Progenitor cell of endocrine pancreas (in vitro differentiated cells): ENCODE data around the gene CDC42SE1. TPM values are rescaled to one million over a fixed set of nuclear protein-coding genes. Genes with fewer than 3 reads are reported as not detected.

Experiments used
- DNase-seq: peaks from one replicate; pipeline ENCODE4 v3.0.0; 2021; ENCODE audit warnings: low spot score; ENCODE audit not compliant: unreplicated experiment
- H3K27ac Mint-ChIP-seq: 2 replicates; pipeline ENCODE4 v1.8.0; 2021; ENCODE audit warnings: mild to moderate bottlenecking, moderate library complexity, mixed read lengths
- H3K27me3 Mint-ChIP-seq: 2 replicates; pipeline ENCODE4 v1.8.0; 2021; ENCODE audit warnings: mixed read lengths
- H3K36me3 Mint-ChIP-seq: 2 replicates; pipeline ENCODE4 v1.8.0; 2022; ENCODE audit warnings: mixed read lengths; ENCODE audit not compliant: insufficient read depth
- H3K4me1 Mint-ChIP-seq: 2 replicates; pipeline ENCODE4 v1.8.0; 2021; ENCODE audit warnings: low read depth, mixed read lengths
- H3K4me3 Mint-ChIP-seq: 2 replicates; pipeline ENCODE4 v1.8.0; 2021; ENCODE audit warnings: low read depth, mild to moderate bottlenecking, moderate library complexity, mixed read lengths
- H3K9me3 Mint-ChIP-seq: 2 replicates; pipeline ENCODE4 v1.8.0; 2021; ENCODE audit warnings: low read depth, mixed read lengths
- CTCF ChIP-seq: fragments of 200-600 bp; sonication (generic); IDR thresholded peaks from one replicate; pipeline ENCODE4 v1.5.0; 2021; ENCODE audit warnings: antibody characterized with exemption, mild to moderate bottlenecking; ENCODE audit not compliant: unreplicated experiment
- total RNA-seq: library from RNA; stranded (reverse); gene quantifications from 2 replicates; pipeline ENCODE4 v1.2.1, GENCODE V29; 2021

CDC42SE1 gene
- total RNA-seq, 1 donor from 2014 or later: 101 TPM

- no peaks in the 10 kb centered on the region for H3K27me3 Mint-ChIP-seq
- H3K27ac Mint-ChIP-seq: no peak overlapping the region
- no peak overlapping the region for H3K4me3 Mint-ChIP-seq
- no peak for DNase-seq
- no peak for TF ChIP-seq CTCF
- H3K4me1 Mint-ChIP-seq: peaks cover 39% of the 10 kb centered on the region
- H3K9me3 Mint-ChIP-seq: no peaks in the 10 kb centered on the region
- no peaks in the 10 kb centered on the region for H3K36me3 Mint-ChIP-seq
Observed at GRCh38 chr1:151011154-151011850, 48.1 kb downstream of the CDC42SE1 start.

- Mint-ChIP-seq H3K4me1 (peaks cover 48% of the 10 kb centered on the region), H3K9me3 (no peaks in the 10 kb centered on the region), H3K4me3 (no peak overlapping the region), H3K27me3 (no peaks in the 10 kb centered on the region), H3K27ac (no peak overlapping the region), H3K36me3 (no peaks in the 10 kb centered on the region)
- TF ChIP-seq CTCF: no peak
- no peak for DNase-seq
Observed at GRCh38 chr1:151010346-151010726, 49.1 kb downstream of the CDC42SE1 start.

GRCh38 chr1:151009674-151010345, 49.6 kb downstream of the CDC42SE1 start:
- no peaks in the 10 kb centered on the region for H3K27me3 Mint-ChIP-seq
- H3K9me3 Mint-ChIP-seq: no peaks in the 10 kb centered on the region
- H3K4me1 Mint-ChIP-seq: peaks cover 51% of the 10 kb centered on the region
- peak overlapping the region; percentile 89 for H3K4me3 Mint-ChIP-seq
- peak overlapping the region; percentile 96 for H3K27ac Mint-ChIP-seq
- no peak for DNase-seq
- H3K36me3 Mint-ChIP-seq: no peaks in the 10 kb centered on the region
- no peak for TF ChIP-seq CTCF

- Mint-ChIP-seq H3K36me3 (no peaks in the 10 kb centered on the region), H3K9me3 (no peaks in the 10 kb centered on the region), H3K4me1 (peaks cover 55% of the 10 kb centered on the region), H3K27me3 (no peaks in the 10 kb centered on the region), H3K27ac (peak overlapping the region; percentile 96), H3K4me3 (peak overlapping the region; percentile 89)
- no peak for TF ChIP-seq CTCF
- no peak for DNase-seq
Observed at GRCh38 chr1:151009206-151009587, 50.2 kb downstream of the CDC42SE1 start.

GRCh38 chr1:151008244-151009205, 50.9 kb downstream of the CDC42SE1 start, which contains the start of gene PRUNE1:
Gene PRUNE1 (plus strand): TSS chr1:151008449. CDS start chr1:151008633, 184 bp downstream.
- H3K27me3 Mint-ChIP-seq: no peaks in the 10 kb centered on the region
- peak; percentile 91 for DNase-seq
- H3K36me3 Mint-ChIP-seq: no peaks in the 10 kb centered on the region
- H3K4me3 Mint-ChIP-seq: peak within 1 kb of the TSS; percentile 89
- H3K27ac Mint-ChIP-seq: peak within 1 kb of the TSS; percentile 99
- no peak for TF ChIP-seq CTCF
- H3K9me3 Mint-ChIP-seq: no peaks in the 10 kb centered on the region
- peaks cover 56% of the 10 kb centered on the region for H3K4me1 Mint-ChIP-seq
